Activated CD4-positive, alpha-beta T cell treated with anti-CD3 and anti-CD28 coated beads, Interleukin-2, amount 50 U/mL, for 24 hours (primary cell): Measurements from ENCODE around the gene ANXA1.
"Not testable (repeated sequence)": the region's sequence is repeated elsewhere in the genome, so short reads cannot be mapped to it uniquely, and the experiment has no call there.

Source experiments
- DNase-seq, 2 donors: peaks; one replicate each; pipeline ENCODE4 v3.0.0-alpha.2; 2020; ENCODE audit warnings: low read depth in 1 of 2, low spot score in 1 of 2

The ANXA1 gene

DNA sequence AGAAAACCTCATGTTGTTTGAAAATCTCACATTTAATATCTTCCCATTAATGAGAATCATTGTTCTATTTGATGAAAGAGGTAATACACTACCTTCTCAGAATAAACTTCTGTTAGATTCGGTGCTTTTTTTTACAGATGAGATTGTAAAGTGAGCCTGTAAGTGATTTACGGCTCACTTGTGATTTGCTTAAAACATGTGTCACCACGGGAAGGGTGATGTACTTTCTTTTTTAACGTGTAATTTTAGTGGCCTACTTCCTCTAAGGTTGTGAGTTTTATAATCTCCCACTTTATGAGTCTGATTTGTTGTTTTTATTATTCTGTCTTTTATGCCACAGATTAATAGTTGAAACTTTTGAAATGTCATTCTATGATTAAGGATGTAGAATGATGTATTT, 15.9 kb downstream of the ANXA1 start:
- no peak for DNase-seq

DNA sequence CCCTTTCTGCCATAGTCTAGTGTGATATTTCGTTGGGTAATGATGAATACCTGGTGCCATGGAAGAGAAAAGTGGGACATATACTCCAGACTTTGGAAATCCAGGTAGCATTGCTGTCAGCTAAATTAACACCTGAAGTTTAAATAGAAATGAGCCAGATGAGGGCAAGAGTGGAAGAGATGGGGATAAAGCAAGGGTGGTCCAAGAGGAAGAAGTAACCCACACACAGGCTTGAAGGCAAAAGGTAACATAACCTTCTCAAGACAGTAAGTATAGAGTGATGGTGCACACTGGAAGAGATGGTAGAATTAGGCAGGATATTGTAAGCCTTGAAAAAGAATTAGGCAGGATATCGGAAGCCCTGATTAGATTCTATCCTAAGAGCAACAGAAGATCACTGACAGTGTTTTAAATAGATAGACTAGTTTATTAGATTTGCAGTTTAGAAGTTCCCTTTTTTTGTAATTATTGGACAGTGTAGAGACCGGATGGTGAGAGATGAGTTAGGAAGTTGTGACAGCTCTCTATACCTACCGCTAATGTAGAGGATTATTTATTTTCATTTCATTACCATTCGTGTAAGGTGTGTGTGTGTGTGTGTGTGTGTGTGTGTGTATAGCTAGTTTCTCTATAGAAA, 16.8 kb downstream of the ANXA1 start:
- no peak for DNase-seq

DNA sequence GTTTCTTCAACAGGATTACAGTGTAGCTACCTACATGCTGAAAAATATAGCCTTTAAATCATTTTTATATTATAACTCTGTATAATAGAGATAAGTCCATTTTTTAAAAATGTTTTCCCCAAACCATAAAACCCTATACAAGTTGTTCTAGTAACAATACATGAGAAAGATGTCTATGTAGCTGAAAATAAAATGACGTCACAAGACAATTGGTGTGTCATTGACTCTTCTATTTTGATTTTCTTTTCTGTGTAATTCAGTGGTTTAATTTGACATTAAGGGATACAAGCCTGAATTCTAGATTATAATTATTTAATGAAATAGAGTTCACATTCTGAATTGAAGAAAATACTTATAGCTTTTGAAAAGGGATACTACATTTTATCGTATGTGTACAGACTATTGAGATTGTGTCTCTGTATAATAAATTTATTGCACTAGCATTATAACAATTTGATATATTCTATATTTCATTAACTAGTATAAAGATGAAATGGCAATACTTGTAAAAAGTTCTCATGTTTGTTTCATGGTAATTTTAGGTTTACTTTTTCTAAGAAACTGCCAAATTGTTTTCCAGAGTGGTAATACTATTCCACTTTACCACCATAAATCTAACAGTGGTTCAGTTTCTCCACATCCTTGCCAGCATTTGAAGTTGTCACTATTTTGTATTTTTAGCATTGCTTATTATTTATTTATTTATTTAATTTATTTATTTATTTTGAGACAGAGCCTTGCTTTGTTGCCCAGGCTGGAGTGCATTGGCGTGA, 18.7 kb downstream of the ANXA1 start:
- DNase-seq, result no peak

DNA sequence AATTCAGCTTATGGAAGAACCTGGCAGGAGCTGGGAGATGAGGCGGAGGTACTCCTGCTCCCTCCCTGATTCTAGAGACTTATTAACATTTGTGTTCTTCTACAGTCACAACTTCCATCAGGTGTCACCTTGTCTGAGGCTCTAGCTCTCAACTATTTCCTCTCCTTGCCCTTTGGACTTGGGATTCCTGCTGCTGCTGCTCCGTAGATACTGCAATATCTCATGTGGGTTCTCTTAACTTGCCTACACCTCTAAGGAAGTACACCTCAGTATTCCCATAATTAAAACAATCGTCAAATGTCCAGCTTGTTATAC, 21.2 kb downstream of the ANXA1 start:
- no peak for DNase-seq

DNA sequence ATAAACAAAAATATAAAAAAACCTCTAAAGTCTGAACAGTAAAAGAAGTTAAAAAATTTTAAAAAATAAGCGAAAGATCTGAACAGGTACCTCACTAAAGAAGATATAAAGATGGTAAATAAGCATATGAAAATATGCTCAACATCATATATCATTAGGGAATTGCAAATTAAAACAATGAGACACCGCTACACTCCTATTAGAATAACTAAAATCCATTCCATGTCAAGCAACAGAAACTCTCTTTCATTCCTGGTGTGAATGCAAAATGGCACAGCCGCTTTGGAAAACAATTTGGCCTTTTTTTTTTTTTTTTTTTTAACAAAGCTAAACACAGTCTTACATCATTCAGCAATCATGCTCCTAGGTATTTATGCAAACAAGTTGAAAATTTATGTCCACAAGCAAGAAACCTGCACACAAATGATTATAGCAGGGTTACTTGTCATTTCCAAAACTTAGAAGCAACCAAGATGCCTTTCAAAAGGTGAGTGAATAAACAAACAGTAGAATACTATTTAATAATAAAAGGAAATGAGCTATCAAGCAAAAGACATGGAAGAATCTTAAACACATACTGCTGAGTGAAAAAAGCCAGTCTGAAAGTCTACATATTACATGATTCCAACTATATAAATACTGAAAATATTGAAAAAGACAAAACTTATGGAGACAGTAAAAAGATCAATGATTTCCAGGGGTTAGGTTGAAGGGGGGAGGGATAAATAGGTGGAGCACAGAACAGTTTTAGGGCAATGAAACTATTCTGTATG, 22.1 kb downstream of the ANXA1 start:
- DNase-seq, result no peak

DNA sequence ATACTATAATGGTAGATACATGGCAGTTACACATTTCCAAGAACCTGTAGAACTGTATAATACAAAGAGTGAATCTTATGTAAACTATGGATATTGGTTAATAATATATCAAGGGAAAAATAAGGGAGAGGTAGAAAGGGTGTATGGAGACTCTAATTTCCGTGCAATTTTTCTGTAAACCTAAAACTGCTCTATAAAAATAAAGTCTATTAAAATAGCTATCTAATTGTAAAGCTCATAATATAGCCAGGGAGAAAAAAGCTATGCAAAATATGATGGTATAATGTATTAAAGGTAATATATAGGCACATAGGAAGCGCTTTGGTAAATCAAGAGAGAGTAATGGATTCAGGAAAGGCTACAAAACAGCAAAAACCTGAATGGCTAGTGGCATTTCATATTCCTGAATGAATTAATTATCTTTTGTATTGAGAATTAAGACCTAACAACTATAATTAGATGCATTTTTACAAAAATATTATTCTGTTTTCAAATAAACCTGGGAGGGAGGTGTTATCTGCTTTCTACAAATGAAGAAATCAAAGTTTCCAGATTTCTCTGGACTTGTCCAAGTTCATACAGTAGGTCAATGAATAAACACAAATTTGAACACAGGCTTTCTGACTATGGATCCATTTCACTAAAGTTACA, 22.8 kb downstream of the ANXA1 start:
- DNase-seq, result no peak

DNA sequence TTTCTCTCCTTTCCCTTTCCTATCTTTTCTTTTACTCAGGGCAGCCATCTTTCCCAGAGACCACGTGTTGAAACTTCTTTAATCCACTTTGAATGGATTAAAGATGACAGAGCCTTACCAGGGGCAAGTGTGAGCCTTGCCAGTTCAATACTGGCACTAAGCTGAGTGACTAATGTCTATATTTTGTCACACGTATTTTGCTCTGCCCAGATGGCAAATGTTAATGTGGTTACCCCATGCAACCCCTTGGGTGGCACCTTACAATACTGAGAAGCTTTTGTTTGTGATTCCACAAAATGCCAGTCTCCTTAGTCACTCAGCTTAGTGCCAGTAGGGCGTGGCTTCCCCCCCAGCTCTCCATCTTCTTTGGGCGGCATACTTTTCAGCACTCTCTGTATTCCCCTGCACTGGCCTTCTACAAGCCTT, 24.8 kb downstream of the ANXA1 start:
- no peak for DNase-seq

DNA sequence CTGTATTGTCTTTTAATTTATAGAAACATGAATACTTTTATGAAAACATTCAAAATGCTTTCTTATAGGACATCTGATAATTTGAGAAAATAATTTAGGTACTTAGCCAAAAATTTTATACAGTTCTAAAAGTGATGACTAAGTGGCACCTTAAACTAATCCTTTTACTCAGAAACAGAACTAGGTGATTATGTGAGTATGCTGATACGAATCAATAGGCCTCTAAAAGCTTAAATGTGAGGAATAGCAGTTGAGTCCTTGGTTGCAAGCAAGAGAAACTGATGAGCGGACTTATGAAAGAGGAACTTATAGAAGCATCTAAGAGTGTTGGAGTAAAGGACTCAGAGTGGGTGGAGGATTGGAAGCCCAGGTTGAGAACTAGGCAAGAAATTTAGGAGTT, 26.4 kb downstream of the ANXA1 start:
- DNase-seq, result no peak

DNA sequence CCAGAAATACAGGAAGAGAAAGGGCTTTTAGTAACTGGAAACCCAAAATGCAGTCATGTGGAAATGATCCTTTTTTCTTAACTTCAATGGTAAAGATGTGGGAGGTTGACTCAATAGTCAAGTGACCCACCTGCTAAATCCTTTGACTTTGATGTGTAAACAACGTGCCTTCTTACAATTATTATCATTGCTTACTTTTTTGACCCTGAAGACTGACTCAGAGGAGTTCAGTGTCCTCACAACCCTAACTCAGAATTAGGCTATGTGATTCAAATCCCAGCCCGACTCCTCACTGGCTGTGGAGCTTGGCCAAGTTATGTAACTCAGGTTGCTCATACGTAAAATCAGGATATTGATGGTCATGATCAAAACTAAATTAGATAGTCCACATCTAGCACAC, 27.9 kb downstream of the ANXA1 start:
- DNase-seq, result no peak

DNA sequence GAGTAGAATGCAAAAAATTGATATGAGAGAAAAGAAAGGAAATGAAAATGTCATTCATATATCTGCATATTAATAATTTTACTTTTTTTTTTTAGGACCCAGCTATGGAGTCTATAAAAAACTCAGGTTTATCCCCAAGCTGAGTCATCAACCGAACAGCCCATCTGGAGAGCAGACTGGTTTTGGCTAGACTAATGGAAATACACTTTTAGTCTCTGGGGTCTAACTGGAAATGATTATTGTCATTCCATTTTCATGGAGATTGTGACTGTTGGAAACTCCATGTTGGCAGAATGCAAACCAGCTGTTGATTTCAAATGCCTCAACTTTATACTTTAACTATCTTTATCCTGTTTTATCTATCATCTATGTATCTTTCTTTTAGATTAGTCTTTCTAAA, 28.7 kb downstream of the ANXA1 start:
- DNase-seq, result no peak

DNA sequence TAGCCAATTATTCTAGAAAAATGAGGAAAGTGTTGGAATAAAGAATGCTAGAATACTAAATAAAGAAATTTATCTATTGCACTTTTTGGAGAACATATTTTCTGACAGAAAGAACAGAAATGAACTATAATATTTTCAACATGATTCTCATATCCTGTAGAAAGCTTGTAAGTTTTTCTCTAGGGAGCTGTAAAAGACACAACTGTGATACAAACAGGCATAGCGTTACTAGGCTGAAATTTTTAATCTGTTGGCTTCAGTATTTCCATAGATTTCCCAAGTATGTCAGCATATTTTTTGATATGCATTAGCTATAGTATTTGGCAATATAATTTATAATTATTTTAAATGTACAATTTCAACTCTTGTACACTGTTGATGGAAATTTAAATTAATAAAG, 31.3 kb downstream of the ANXA1 start:
- no peak for DNase-seq

DNA sequence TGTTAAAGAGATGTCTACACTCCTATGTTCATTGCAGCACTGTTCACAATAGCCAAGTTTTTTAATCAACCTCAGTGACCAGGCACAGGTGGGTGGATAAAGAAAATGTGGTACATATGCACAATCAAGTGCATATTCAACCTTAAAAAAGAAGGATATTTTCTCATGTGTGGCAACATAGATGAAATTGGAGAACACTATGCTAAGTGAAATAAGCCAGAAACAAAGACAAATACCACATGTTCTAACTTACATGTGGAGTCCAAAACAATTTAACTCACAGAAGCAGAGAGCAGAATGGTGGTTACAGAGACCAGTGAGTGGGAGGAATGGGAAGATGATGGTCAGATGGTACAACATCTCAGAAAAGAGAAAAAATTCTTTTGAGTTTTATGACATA, 31.8 kb downstream of the ANXA1 start:
- DNase-seq, result no peak

DNA sequence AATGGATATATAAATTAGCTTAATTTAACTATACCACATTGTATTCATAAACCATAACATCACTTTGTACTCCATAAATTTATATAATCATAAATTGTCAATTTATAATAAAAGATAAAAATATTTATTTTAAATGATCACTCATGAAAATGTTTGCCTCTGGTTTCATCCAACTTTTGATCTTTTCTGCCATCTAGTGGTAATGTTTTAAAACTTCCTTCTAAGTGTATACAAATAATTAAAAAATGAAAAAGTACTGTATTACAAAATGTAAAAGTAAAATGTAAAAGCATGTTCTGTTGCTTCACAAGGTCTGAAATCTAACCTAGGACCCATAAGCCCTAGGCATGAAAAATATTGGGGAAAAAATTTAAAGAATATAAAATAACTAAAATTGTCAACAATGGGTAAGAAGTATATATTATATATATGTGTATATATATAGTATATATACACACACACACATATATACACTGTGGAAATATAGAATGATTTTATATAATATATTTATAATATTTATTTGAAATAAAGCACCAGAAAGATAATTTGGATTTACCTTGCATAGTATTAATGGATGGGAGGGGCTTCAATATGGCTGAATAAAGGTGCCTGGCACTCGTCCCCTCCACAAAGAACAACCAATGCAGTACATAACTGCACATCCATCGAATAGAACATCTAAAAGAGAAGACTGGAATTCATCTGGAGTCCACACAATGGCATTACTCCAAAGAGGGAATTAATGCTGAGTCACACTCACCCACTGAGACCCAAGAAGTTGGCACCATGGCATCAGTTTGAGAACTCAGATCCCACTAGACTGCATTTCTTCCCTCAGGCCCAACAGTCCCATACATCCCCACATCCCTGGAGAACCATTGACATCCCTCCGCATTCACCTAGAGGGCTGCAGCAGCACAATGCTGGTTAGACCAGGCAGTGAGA, 32.5 kb downstream of the ANXA1 start:
- no peak for DNase-seq

DNA sequence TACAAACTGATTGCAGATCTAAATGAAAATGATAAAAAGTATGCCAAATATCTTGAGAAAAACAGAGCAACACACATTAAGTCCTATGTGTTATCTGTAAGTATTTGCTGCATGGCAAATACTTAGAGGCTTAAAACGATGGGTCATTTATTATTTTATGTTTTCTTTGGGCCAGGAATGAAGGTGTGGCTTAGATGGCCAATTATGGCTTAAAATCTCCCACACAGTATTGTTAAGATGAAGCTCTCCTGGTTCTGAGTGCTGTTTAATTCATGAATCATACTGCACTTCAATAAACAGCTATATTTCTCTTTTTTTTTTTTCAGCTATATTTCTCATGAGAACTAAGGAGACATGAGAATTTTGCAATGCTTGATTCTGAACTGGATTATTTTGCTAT, 39.4 kb downstream of the ANXA1 start:
- DNase-seq, result not testable (repeated sequence)

DNA sequence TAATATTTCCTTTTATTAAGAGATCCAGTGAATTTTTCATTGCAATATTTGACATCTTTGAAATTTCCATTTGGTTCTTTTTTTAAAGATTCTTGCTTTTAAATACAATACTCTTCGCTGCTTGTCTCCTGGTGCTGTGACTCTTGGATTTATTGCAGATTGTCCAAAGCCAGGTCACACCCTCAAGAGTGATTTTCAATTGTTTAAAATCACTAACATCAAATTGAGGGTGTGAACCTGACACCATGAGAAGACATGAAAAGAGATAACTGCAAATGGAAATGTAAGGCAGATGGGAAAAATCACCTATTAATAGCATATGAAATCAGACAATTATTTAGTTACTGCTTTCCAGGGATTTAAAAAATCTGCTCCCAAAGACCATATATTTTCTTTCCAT, 42.6 kb downstream of the ANXA1 start:
- DNase-seq, result no peak

DNA sequence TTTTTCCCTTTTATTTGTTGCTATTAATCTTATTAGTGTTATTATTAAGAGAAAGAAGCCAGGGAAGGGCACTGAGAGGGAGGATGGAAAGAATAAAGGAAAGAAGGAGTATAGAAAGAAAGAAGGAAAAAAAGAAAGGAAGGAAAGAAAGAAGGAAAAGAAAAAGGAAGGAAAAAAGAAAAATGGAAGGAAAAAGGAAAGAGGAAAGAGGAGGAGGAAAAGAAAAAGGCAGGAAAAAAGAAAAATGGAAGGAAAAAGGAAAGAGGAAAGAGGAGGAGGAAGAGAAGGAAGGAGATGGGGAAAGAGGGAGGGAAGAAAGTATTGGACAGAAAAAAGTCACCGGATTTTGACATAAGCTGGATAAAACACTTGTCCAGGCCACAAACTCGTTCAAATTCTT, 47.8 kb downstream of the ANXA1 start:
- no peak for DNase-seq

DNA sequence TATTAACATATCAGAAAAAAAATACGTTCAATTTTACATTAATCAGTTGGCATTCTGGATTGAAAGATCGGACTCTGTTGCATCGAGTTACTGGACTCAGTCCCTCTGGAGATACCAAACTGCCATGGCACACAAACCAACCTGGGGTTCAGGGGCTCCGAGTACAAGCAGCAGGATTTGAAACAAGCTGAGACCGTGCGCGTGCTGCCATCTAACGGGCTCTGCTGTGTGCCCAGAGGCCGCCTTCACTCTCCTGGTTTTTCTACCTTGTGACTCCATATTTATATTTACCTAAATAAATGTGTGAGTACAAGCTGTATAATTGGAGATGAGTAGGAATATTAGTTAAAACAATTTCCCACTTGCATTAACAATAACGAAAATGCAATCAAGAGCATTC, 48.2 kb downstream of the ANXA1 start:
- no peak for DNase-seq

DNA sequence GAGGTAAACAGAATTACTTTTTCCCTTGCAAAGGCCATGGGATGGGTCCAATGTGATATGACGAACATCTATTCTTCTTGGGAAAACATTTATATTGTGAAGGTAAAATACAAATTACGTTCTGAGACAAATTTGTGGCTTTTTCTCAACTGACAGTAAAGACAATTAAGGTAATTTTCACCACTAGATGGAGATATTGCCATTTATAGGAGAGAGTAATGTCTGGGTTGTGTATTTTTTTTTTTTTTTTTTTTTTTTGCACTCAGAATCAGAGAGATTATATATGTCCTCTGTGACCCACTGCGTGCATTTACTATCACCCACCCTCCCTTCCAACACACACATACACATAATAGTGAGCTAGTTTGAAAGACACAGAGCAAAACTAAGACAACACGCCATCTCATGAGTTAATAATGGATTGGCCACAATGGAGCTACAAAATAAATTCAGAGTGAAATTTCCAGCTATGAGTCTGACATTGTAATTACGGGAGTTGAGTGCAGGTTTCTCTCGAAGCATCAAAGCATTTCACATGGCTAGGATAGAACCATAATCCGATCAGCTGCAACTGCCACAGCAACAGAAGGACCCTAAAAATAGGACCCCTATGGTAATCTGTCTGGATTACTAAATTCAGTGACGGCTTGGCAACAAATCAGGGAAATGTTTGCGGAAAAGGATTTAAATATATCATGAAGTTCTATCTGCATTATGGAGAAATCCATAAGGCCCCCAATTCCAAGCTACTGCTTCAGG, 49.2 kb downstream of the ANXA1 start:
- no peak for DNase-seq

DNA sequence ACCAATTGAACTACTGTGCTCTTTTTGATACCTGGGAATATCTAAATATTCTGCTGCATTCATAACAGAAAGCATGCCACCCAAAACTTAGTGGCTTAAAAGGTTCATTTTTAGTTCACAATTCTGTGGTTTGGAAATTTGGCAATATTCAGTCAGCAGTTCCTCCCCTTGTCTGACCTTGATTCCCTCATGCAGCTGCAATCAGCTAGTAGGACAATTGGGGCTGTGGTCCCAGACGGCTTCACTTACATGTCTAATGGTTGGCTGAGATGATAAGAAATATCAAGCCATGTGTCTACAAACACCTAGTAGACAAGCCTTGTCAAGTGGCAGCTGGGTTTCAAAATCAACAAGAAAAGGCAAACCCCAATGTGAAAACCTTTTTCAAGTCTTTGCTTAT, 51.3 kb downstream of the ANXA1 start:
- DNase-seq, result no peak

DNA sequence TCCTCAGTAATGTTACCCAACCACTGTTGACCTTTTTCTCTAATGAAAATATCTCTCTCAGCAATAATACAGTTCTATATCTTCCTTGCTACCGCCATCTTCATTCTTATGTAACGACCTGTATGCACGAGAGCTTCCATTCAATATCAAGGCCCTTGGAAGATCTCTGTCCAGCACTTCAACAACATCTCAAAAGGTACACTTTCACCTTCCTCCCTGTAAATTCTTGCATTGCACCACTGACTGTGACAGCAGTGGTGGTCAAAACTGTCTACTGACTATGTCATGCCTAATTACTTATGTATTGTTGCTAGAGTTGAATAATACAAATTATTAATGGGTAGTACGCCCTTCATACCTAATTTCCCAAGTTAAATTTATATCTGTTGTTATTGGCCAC, 53.3 kb downstream of the ANXA1 start:
- no peak for DNase-seq
